MM.1S (cell line): ENCODE results near the gene TRABD2B.

ENCODE experiments used
- DNase-seq: peaks from one replicate; pipeline ENCODE4 v3.0.0-alpha.2; 2015
- H2AFZ ChIP-seq: fragments of 300-600 bp; sonication (generic); 2 replicates; pipeline ENCODE4 v1.6.0; 2016; ENCODE audit warnings: antibody characterized with exemption, low read length
- H3F3A ChIP-seq: fragments of 300-600 bp; sonication (generic); 2 replicates; pipeline ENCODE4 v1.6.1; 2016; ENCODE audit warnings: mild to moderate bottlenecking, antibody characterized with exemption, low read length, moderate library complexity, mixed read lengths; ENCODE audit not compliant: insufficient read depth
- H3K27ac ChIP-seq: fragments of 300-600 bp; sonication (generic); 2 replicates; pipeline ENCODE4 v1.5.1; 2016; ENCODE audit warnings: mild to moderate bottlenecking, low read length
- H3K27me3 ChIP-seq: fragments of 300-600 bp; sonication (generic); replicated peaks from 2 replicates; pipeline ENCODE4 v1.6.0; 2016; ENCODE audit warnings: low read length; ENCODE audit not compliant: insufficient read depth
- H3K36me3 ChIP-seq: fragments of 300-600 bp; sonication (generic); replicated peaks from 2 replicates; pipeline ENCODE4 v1.6.1; 2016; ENCODE audit warnings: mild to moderate bottlenecking, low read length, mixed read lengths; ENCODE audit not compliant: insufficient read depth
- H3K4me1 ChIP-seq: fragments of 300-600 bp; sonication (generic); 2 replicates; pipeline ENCODE4 v1.6.1; 2016; ENCODE audit warnings: low read length, mixed read lengths
- H3K4me2 ChIP-seq: fragments of 300-600 bp; sonication (generic); 2 replicates; pipeline ENCODE4 v1.6.0; 2016; ENCODE audit warnings: low read depth, low read length
- H3K4me3 ChIP-seq: fragments of 300-600 bp; sonication (generic); 2 replicates; pipeline ENCODE4 v1.5.1; 2016; ENCODE audit warnings: low read length, mixed read lengths
- H3K79me2 ChIP-seq: fragments of 300-600 bp; sonication (generic); 2 replicates; pipeline ENCODE4 v1.6.1; 2016; ENCODE audit warnings: mixed run types, low read length, mixed read lengths
- H3K9ac ChIP-seq: fragments of 300-600 bp; sonication (generic); 2 replicates; pipeline ENCODE4 v1.6.1; 2016; ENCODE audit warnings: low read length, mixed read lengths
- H3K9me2 ChIP-seq: fragments of 300-600 bp; sonication (generic); replicated peaks from 2 replicates; pipeline ENCODE4 v1.6.1; 2016; ENCODE audit warnings: mild to moderate bottlenecking, low read length, mixed read lengths; ENCODE audit not compliant: insufficient read depth
- H3K9me3 ChIP-seq: fragments of 300-600 bp; sonication (generic); replicated peaks from 2 replicates; pipeline ENCODE4 v1.6.1; 2016; ENCODE audit warnings: mild to moderate bottlenecking, low read length, mixed read lengths; ENCODE audit not compliant: insufficient read depth
- H4K20me1 ChIP-seq: fragments of 300-600 bp; sonication (generic); 2 replicates; pipeline ENCODE4 v1.6.1; 2016; ENCODE audit warnings: mild to moderate bottlenecking, low read length, moderate library complexity, mixed read lengths; ENCODE audit not compliant: insufficient read depth
- CTCF ChIP-seq: fragments of 300-600 bp; sonication (generic); IDR thresholded peaks from 2 replicates; pipeline ENCODE4 v1.5.1; 2016; ENCODE audit warnings: antibody characterized with exemption, low read length, mixed read lengths
- EZH2 ChIP-seq: fragments of 300-600 bp; sonication (generic); optimal IDR thresholded peaks from 2 replicates; pipeline ENCODE3; 2017; ENCODE audit warnings: low read depth, mild to moderate bottlenecking, antibody characterized with exemption, low read length, mixed read lengths
- EZH2phosphoT487 ChIP-seq: fragments of 300-600 bp; sonication (generic); IDR thresholded peaks from 2 replicates; pipeline ENCODE4 v1.6.1; 2018; ENCODE audit warnings: antibody characterized with exemption, low read length

Gene TRABD2B

DNA sequence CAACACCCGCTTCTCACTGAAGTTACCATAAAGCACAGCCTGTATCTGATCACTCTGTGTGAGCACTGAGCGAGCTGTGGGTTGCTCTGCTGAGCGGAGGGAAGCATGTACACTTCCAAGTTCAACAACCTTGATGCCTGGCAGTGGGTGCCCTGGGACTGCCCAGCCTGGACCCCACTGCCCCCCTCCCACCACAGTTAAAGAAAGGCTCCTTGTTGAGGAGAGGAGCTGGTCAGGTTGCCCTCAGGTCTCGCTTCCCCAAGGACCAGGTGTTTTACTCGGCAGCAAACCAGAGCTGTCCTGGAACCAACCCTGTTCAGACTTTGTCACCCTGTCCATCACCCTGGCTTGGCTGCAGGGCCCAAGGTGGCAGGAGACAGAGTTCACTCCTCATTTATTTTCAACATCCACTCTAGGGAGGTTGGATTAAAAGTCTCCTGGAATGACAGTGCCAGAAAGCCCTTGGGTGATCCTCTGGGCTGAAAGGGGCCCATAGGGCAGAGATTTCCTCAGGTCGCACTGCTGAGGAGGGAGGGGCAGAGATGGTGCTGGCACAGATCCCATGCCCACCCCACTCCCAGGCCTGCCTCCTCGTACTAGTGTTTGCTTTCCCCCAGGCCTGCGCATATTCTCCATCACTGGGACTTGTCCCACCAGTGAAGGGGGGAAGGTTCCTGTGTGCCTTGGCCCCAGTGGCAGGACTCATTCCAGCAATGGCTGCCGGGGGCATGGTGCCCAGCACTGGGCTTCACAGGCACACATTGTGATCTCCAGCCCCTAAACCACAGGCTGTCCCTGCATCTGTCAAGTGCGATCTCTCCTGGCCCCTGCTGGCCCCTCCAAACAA, 101.7 kb downstream of the TRABD2B start:
- no peak overlapping the region for H3K4me2 ChIP-seq
- H3K79me2 ChIP-seq: no peaks in the 10 kb centered on the region
- no peak for DNase-seq
- H3K4me3 ChIP-seq: no peak overlapping the region
- TF ChIP-seq CTCF (no peak), EZH2 (no peak), EZH2phosphoT487 (no peak)
- no peak overlapping the region for H3K27ac ChIP-seq
- H3K27me3 ChIP-seq: no peaks in the 10 kb centered on the region
- H3K36me3 ChIP-seq: no peaks in the 10 kb centered on the region
- H3K9ac ChIP-seq: no peak overlapping the region
- no peaks in the 10 kb centered on the region for H3K9me2 ChIP-seq
- H3K4me1 ChIP-seq: no peaks in the 10 kb centered on the region
- no peaks in the 10 kb centered on the region for H3K9me3 ChIP-seq
- H4K20me1 ChIP-seq: no peaks in the 10 kb centered on the region
- H2AFZ ChIP-seq: no peak overlapping the region
- no peaks in the 10 kb centered on the region for H3F3A ChIP-seq

- no peak for DNase-seq
- Histone ChIP-seq H3K4me1 (no peaks in the 10 kb centered on the region), H3K36me3 (no peaks in the 10 kb centered on the region)
Observed at GRCh38 chr1:47894410-47895278, 102.5 kb downstream of the TRABD2B start.

GRCh38 chr1:47893412-47893811, 103.8 kb downstream of the TRABD2B start:
- no peak overlapping the region for H3K4me2 ChIP-seq
- H3F3A ChIP-seq: no peaks in the 10 kb centered on the region
- H3K27me3 ChIP-seq: no peaks in the 10 kb centered on the region
- no peaks in the 10 kb centered on the region for H3K36me3 ChIP-seq
- no peaks in the 10 kb centered on the region for H4K20me1 ChIP-seq
- H3K9ac ChIP-seq: no peak overlapping the region
- H3K9me2 ChIP-seq: no peaks in the 10 kb centered on the region
- no peak overlapping the region for H2AFZ ChIP-seq
- H3K4me1 ChIP-seq: no peaks in the 10 kb centered on the region
- H3K9me3 ChIP-seq: no peaks in the 10 kb centered on the region
- TF ChIP-seq EZH2 (no peak), EZH2phosphoT487 (no peak), CTCF (no peak)
- H3K27ac ChIP-seq: no peak overlapping the region
- H3K79me2 ChIP-seq: no peaks in the 10 kb centered on the region
- H3K4me3 ChIP-seq: no peak overlapping the region
- DNase-seq: no peak

More at GRCh38 chr1:47894410-47895278, 102.5 kb downstream of the TRABD2B start:
- Histone ChIP-seq H3K9me3 (no peaks in the 10 kb centered on the region), H3K27me3 (no peaks in the 10 kb centered on the region), H2AFZ (no peak overlapping the region), H3K9me2 (no peaks in the 10 kb centered on the region), H3K27ac (no peak overlapping the region), H3K79me2 (no peaks in the 10 kb centered on the region), H3K4me2 (no peak overlapping the region), H3K4me3 (no peak overlapping the region), H4K20me1 (no peaks in the 10 kb centered on the region), H3K9ac (no peak overlapping the region), H3F3A (no peaks in the 10 kb centered on the region)
- TF ChIP-seq EZH2: no peak
- TF ChIP-seq EZH2phosphoT487: no peak
- TF ChIP-seq CTCF: no peak
